NCI-H2081 (cell line): ENCODE results near the gene CD244.
"Not testable (repeated sequence)": the region's sequence is repeated elsewhere in the genome, so short reads cannot be mapped to it uniquely, and the experiment has no call there.

ENCODE experiments used
- DNase-seq, 2 experiments: peaks; one replicate each; lab custom pipeline; 2025; lab: John Stamatoyannopoulos, UW

Gene CD244, protein sequence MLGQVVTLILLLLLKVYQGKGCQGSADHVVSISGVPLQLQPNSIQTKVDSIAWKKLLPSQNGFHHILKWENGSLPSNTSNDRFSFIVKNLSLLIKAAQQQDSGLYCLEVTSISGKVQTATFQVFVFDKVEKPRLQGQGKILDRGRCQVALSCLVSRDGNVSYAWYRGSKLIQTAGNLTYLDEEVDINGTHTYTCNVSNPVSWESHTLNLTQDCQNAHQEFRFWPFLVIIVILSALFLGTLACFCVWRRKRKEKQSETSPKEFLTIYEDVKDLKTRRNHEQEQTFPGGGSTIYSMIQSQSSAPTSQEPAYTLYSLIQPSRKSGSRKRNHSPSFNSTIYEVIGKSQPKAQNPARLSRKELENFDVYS

DNA sequence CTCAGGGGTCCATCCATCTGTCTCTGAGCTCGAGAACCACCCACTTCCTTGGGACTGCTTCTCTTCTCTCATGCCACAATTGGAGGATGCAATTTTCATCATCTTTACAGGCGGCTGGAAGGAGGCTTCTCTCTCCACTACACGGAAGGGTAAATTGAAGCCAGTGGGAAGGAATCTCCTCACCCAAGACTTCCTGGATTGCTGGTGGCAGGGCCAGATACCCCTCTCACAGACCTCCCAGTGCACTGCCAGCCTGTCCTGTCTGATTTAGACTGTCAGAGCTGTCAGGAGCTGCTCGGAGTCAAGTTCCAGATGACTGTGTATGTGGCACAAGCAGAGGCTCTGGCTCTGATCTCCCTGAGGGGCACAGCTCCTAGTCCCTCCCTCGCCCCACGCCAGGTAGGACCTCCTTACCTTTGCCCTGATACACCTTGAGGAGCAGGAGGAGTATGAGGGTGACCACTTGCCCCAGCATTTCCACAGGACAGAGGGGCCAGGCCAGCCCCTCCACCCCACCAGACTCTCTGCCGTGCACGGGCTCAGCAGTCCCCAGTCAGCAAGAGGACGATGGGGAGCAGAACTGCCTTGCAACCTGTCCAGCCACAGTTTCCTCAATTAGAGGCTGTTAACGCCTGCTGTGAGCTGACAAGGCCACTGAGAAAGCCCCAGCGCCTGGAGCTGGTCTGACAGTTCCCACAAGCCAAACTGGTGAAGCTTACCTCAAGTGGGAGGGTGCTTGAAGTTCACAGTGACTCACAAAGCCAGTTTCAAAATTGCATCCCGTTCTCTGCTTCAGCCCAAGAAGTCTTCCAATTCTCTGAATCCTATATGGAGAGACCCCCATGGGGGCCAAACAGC, at the start of gene CD244:
Gene CD244, minus strand, starts transcription at position 685 of the 858 bp plus-strand sequence. Its CDS starts 210 bp downstream, at position 475.
- DNase-seq = no peak

DNA sequence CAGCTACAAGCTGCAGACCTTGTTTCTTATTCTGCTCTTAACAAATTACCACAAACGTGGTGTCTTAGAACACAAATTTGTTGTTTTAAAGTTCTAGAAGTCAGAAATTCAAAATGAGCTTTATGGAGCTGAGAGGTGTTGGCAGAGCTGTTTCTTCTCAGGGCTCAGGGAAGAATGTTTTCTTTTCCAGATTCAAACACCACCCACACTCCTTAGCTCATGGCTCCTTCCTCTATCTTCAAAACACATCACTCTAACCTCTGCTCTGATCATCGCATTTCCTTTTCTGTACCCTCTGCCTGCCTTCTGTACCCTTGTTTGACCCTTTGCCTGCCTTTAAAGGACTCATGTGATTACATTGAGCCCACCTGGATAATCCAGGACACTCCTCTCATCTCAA, 49.2 kb upstream of the CD244 start:
- DNase-seq = no peak

DNA sequence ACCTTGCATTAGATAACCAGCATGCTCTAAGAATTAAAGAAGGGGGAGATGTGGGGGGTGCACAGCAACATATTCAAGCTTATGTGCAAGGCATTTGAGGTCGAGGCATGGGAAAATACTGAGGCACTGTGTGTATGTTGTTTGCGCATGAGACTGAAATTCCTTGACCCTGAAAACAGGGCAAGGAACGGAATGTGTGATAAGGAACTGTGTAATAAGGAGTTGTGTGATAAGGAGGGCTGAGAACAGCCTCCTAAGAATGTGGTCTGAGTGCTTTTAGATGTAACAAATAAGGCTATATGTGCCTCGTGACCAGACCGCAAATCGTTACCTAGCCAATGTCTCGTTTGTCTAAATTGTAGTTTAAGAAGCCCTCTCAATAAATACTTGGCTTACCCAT, 48.8 kb upstream of the CD244 start:
- DNase-seq = no peak

DNA sequence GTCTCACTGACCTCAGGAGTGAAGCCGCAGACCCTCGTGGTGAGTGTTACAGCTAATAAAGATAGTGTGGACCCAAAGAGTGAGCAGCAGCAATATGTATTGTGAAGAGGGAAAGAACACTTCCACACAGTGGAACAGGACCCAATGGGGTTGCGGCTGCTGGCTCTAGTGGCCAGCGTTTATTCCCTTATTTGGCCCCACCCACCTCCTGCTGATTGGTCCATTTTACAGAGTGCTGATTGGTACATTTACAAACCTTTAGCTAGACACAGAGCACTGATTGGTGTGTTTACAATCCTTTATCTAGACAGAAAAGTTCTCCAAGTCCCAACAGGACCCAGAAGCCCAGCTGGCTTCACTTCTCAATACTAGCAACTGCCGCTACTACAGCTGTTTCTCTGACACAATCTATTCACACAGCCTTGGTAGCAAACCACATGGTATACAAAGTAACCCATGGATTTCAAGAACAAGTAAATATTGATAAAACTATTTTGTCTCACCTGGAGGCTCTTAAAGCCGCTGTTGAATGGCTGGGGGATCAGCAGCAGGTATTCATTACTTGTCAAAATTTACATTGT, 47.6 kb upstream of the CD244 start:
- DNase-seq = no peak

DNA sequence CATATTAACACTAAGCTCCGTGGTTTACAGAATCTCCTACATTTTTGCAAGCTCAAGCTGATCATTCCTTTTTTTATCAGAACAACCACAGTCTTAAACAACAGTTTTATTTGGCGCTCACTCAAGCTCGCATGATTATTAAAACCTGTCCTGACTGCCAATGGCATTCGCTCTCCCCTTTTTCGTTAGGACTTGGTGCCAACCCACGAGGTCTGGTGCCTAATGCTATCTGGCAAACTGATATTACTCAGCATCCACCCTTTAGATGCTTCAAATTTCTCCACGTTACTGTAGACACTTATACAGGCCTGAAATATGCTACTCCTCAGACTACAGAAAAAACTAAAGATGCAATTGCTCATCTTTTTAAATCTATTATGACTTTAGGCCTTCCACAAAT, 45.3 kb upstream of the CD244 start:
- DNase-seq = no peak

DNA sequence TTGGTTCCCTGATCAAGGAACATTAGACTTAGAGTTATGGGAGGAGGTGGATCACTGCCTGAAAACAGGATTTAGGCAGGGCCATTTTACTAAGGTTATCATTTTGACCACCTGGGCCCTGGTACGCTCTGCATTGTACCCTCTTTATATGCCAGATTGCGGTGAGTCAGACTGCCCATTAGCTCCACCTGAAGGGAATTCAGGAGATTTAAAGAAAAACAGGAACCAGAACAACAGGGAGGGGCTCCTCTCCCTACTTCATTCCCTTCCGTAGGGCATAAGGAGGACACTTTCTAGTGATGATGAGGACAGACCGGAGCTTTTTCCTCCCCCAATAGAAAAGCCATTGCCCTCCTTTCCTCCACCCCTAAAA, 42.9 kb upstream of the CD244 start:
- DNase-seq = no peak

DNA sequence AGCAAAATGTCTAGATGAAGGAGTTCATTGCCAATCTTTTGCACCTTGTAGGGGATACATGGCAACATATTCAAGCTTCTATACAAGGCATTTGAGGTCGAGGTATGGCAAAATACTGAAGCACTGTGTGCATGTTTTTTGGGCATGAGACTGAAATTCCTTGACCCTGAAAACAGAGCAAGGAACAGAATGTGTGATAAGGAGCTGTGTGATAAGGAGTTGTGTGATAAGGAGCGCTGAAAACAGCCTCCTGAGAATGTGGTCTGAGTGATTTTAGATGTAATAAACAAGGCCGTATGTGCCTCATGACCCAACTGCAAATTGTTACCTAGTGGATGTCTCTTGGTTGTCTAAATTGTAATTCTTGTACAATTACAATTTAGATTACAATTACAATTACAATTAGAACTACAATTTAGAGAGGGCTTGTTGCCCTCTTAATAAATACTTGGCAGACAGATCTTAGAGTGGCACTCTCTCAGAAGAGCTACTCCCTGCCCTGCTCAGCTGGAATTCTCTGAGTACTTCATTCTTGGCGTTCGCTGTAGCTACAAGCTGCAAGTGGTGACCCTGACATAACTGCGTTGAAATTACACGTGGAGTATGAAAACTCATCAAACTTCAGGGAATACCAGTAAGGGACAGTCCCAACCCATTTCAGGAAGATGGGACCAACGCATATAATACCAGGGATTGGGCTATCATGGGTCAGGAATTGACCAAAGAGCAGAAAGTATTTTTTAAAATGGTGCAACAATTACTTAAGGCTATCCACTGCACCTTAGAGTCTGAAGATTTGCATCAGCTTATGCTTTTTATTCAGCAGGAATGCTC, 42.3 kb upstream of the CD244 start:
- DNase-seq = no peak

DNA sequence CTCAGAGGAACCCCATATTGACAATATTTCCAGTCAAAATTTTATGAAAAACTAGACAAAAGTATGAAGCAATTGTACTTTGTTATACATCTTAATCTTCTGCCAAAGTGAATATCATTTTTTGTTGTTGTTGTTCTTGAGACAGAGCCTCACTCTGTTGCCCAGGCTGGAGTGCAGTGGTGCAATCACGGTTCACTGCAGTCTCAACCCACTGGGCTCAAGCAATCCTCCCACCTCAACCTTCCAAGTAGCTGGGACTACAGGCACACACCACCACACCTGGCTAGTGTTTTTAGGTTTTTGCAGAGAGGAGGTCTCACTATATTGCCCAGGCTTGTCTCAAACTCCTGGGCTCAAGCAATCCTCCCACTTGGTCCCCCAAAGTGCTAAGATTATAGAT, 39.6 kb upstream of the CD244 start:
- DNase-seq = not testable (repeated sequence)

DNA sequence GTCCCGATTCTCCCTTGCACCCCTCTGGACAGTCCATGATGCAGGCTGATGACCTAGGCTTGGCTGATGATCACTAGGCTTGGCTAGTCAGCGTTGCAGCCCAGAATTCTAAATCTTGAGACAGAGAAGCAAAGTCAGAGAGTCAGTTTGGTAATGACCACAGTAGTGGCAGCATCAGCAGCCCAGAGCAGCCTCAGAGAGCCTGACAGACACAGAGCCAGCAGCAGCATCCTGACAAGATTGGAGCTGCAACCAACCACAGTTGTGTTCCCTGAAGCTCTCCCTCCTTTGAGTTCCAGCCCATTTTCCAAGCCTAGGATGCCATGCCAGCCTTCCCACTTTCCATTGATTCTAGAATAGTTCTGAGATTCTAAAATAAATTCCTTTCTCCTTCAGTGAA, 39.1 kb upstream of the CD244 start:
- no peak for DNase-seq

DNA sequence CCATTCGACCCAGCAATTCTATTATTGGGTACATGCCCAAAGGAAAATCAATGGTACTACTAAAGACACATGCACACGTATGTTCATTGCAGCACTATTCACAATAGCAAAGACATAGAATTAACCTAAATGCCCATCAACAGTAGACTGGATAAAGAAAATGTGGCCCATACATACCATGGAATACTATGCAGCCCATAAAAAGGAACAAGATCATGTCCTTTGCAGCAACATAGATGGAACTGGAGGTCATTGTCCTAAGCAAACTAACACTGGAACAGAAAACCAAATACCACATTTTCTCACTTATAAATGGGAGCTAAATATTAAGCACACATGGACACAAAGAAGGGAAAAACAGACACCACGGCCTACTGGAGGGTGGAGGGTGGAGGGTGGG, 38.0 kb upstream of the CD244 start:
- not testable (repeated sequence) for DNase-seq

DNA sequence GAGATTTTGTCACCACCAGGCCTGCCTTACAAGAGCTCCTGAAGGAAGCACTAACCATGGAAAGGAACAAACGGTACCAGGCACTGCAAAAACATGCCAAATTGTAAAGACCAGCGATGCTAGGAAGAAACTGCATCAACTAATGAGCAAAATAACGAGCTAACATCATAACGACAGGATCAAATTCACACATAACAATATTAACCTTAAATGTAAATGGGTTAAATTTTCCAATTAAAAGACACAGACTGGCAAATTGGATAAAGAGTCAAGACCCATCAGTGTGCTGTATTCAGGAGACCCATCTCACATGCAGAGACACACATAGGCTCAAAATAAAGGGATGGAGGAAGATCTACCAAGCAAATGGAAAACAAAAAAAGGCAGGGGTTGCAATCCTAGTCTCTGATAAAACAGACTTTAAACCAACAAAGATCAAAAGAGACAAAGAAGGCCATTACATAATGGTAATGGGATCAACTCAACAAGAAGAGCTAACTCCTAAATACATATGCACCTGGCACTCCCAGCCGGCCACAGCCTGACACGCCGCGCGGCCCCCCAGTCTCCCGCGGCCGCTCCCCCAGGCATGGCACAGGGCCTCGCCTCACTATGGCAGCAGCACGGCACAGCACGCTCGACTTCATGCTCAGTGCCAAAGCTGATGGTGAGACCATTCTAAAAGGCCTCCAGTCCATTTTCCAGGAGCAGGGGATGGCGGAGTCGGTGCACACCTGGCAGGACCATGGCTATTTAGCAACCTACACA, 31.9 kb upstream of the CD244 start:
- not testable (repeated sequence) for DNase-seq

DNA sequence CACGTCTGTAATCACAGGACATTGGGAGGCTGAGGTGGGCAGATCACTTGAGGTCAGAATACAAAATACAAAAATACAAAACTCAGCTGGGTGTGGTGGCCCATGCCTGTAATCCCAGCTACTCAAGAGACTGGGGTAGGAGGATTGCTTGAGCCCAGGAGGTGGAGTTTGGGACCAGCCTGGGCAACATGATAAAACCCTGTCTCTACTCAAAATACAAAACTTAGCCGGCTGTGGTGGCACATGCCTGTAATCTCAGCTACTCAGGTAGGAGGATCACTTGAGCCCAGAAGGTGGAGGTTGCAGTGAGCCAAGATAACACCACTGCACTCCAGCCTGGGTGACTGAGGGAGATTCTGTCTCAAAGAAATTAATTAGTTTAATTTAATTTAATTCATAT, 28.8 kb upstream of the CD244 start:
- DNase-seq = no peak

DNA sequence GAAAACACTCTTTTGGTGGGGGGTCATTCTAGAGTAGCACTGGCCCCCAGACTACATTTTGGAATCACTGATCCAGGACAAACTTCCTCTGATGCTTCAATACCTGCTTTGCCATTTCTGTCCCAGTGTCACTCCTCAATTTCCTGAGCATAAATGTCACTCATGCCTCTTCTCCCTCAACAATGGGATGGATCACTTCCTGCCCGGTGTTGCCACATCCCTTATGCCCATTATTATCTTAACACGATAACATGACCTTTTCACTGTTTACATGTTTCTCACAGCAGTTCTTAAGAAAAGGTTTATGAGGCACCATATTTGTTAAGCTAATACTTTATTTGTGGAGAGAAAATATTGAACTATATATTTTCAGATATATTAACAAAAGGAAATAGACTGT, 26.2 kb upstream of the CD244 start:
- DNase-seq = no peak

DNA sequence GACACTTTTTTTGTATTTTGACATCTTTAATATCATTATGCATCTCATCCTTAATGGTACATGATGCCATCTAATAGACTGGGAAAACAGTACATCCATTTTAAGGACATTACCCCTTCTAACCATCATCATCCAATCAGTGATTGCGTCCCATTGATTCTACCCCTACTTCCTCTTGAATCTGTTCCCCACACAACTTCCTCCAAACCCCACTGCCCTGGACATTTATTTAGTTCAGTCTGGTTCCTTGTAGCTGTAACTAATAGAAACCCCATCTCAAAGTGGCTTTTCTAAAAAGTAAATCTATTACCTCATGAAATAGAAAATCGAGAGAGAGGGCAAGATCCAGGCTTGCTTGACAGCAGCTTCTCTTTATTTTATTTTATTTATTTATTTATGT, 24.4 kb upstream of the CD244 start:
- no peak for DNase-seq

DNA sequence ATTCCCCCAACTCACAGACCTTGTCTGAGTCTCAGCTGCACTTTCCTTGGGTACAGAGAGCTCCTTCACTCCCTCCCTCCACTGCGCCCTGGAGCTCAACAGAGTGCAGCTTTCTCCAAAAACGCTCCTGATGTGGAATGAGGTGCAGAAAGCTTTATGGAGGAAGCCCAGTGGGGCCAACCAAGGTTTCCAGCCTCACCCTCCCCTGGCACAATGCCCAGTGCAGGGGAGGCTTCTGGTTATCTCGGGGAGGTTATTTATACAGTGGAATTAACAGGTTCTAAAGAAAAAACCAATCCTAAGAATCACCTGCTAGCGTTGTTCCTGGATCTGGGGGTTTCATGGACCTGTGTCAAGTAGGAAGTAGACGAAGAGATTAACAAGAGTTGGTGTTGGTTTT, 22.4 kb upstream of the CD244 start, which contains the start of gene ITLN1:
Gene ITLN1, minus strand, starts transcription at position 139 of the 400 bp plus-strand sequence. CDS start 303 bp downstream, outside the sequence.
- DNase-seq = no peak

DNA sequence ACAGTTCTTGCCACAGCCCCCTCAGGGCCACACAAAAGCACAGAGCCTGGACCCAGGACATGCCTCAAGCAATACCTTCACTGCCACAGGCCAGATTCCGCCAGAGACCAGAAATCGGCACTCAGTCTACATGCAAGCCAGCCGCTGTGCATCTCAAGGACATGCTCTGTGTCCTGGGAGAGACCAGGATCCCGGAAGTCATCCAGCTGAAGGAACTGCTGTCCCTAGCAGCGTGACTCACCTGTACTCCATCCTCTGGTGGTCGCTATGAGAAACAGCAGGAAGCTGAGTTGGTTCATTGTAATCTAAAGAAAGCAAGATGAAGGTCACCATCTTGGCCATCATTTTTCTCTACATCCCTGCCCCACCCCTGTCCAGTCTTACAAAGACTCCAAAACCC, 21.9 kb upstream of the CD244 start:
- DNase-seq = no peak

DNA sequence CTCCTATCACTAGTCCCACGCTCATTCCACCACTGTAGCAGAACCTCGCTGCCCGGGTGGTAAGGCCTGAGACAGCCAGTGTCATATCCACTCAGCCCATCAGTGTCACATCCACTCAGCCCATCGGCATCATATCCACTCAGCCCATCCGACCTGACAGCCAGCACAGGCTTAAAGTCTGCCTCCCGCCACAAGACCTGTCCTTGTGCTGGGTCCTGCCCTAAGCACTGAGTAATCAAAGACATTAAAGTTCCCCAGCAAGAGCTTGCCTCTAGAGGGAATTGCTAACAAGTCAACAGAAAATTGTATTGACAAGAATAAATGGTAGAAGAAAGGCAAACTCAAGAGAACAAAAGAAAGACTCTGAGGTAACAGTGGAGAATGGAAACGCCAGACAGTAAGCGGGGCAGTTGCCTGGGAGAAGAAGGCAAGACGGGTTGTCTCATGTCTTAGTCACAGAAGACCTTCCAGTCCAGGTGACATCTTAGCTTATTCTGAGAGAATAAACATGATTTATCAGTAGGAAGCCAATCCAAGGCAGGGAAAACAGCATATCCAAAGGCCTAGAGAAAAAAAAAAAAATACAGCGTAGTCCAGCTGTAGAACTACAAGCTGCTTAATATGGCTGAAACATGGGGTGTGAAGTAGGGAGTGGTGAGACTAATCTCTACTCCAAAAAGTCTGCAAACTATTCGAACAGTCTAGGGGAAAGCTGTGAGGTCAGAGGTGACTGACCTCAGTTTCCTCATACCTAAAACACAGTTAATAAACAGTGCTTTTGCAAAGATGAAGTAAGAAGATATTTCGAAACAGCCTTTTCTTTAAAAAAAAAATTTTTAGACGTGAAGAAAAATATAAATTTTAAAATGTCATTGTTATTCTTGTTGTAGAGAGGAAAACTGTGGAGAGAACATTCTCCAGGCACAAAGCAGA, 21.2 kb upstream of the CD244 start:
- DNase-seq = no peak

DNA sequence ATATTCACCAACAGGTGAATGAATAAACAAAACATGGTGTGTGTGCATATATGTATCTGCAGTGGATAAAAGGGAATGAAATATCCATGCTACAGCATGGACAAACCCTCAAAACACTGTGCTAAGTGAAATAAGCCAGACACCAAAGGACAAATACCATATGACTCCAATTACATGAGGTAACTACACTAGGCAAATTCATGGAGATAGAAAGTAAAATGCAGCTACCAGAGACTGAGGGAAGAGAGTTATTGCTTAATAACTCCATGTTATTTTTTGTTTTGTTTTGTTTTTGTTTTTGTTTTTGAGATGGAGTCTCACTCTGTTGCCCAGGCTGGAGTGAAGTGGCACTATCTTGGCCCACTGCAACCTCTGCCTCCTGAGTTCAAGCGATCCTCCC, 19.9 kb upstream of the CD244 start:
- no peak for DNase-seq

DNA sequence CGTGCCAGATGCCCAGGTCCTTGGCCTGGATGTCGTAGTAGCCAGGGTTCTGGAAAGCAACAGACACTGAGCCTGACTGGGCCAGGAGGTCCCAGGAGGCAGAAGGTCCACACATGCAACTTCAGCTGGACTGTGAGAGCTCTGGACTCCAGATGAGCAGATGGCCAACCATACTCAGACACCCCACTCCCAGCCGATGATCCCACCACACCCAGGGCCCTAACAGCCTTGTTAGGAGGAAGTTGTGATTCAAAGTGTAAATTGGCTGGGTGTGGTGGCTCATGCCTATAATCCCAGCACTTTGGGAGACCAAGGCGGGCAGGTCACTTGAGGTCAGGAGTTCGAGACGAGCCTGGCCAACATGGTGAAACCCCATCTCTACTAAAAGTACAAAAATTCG, 18.6 kb upstream of the CD244 start:
- DNase-seq = not testable (repeated sequence)

DNA sequence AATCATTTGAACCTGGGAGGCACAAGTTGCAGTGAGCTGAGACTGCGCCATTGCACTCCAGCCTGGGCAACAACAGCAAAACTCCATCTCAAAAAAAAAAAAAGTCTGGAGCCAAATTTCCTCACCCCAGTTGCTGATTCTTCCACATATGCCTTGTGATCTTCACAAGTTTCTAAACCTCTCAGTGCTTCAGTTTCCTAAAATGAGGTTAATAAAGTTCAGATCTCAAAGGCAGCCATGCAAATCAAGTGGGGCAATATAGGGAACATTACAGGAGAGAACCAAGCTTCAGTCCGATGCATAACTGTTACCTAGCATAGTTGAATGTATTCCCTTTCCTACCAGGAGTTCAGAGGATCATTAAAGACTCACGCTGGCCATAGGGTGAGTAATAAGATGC, 17.5 kb upstream of the CD244 start:
- no peak for DNase-seq
